SU-DHL-6 (cell line): ENCODE data around the gene KMT5C.

ENCODE experiments used
- H2AFZ ChIP-seq: fragments of 200-600 bp; sonication (generic); 2 replicates; pipeline ENCODE4 v1.6.1; 2014; ENCODE audit warnings: low read depth, mild to moderate bottlenecking, moderate library complexity, mixed read lengths, antibody characterized with exemption, low read length; ENCODE audit not compliant: severe bottlenecking
- H3F3A ChIP-seq: fragments of 200-600 bp; shearing (Covaris generic); 2 replicates; pipeline ENCODE4 v1.6.0; 2016; ENCODE audit warnings: antibody characterized with exemption, mild to moderate bottlenecking; ENCODE audit not compliant: insufficient read depth
- H3K27ac ChIP-seq: fragments of 200-600 bp; sonication (generic); 2 replicates; pipeline ENCODE4 v1.5.1; 2016; ENCODE audit warnings: low read depth, mild to moderate bottlenecking, low read length, moderate library complexity, mixed read lengths
- H3K27me3 ChIP-seq: fragments of 200-600 bp; sonication (generic), shearing (Covaris generic); 2 replicates; pipeline ENCODE4 v1.6.0; 2014; ENCODE audit warnings: mild to moderate bottlenecking, low read length
- H3K36me3 ChIP-seq: fragments of 200-600 bp; sonication (generic); 2 replicates; pipeline ENCODE4 v1.6.1; 2014; ENCODE audit warnings: mild to moderate bottlenecking, low read length, mixed read lengths
- H3K4me2 ChIP-seq: fragments of 300-600, 200-600 bp; shearing (Covaris generic), sonication (generic); 2 replicates; pipeline ENCODE4 v1.6.0; 2014; ENCODE audit warnings: low read length, low read depth, mild to moderate bottlenecking; ENCODE audit not compliant: poor library complexity, severe bottlenecking
- H3K4me3 ChIP-seq: fragments of 200-600 bp; sonication (generic); 2 replicates; pipeline ENCODE4 v1.5.1; 2014; ENCODE audit warnings: antibody characterized with exemption, low read length, mild to moderate bottlenecking, mixed read lengths; ENCODE audit not compliant: insufficient read depth, poor library complexity, severe bottlenecking
- H3K79me2 ChIP-seq: fragments of 200-600 bp; sonication (generic); 2 replicates; pipeline ENCODE4 v1.6.1; 2014; ENCODE audit warnings: mild to moderate bottlenecking, low read length, moderate library complexity; ENCODE audit not compliant: insufficient read depth
- H3K9ac ChIP-seq: fragments of 200-600 bp; sonication (generic); 2 replicates; pipeline ENCODE4 v1.7.0; 2014; ENCODE audit warnings: mild to moderate bottlenecking, low read length
- H3K9me2 ChIP-seq: fragments of 200-600 bp; sonication (generic); replicated peaks from 2 replicates; pipeline ENCODE4 v1.6.1; 2014; ENCODE audit warnings: low read length; ENCODE audit not compliant: insufficient read depth
- H3K9me3 ChIP-seq: fragments of 200-600 bp; sonication (generic); 2 replicates; pipeline ENCODE4 v1.6.1; 2014; ENCODE audit warnings: low read length, mixed read lengths; ENCODE audit not compliant: insufficient read depth
- H4K20me1 ChIP-seq: fragments of 200-600 bp; sonication (generic); 2 replicates; pipeline ENCODE4 v1.6.1; 2014; ENCODE audit warnings: low read depth, mild to moderate bottlenecking, antibody characterized with exemption, low read length, moderate library complexity, mixed read lengths
- EZH2phosphoT487 ChIP-seq: fragments of 200-600 bp; sonication (generic), shearing (Covaris generic); conservative IDR thresholded peaks from 2 replicates; pipeline ENCODE4 v1.6.1; 2018; ENCODE audit warnings: mild to moderate bottlenecking, antibody characterized with exemption, low read length, moderate library complexity, mixed read lengths
- TF ChIP-seq, protein P1 (sequence below): fragments of 200-600 bp; sonication (generic); IDR thresholded peaks from one replicate; pipeline ENCODE4 v1.5.1; 2017; ENCODE audit warnings: antibody characterized with exemption, mild to moderate bottlenecking, low read length, moderate library complexity; ENCODE audit not compliant: insufficient read depth, poor library complexity, severe bottlenecking

Gene KMT5C

DNA sequence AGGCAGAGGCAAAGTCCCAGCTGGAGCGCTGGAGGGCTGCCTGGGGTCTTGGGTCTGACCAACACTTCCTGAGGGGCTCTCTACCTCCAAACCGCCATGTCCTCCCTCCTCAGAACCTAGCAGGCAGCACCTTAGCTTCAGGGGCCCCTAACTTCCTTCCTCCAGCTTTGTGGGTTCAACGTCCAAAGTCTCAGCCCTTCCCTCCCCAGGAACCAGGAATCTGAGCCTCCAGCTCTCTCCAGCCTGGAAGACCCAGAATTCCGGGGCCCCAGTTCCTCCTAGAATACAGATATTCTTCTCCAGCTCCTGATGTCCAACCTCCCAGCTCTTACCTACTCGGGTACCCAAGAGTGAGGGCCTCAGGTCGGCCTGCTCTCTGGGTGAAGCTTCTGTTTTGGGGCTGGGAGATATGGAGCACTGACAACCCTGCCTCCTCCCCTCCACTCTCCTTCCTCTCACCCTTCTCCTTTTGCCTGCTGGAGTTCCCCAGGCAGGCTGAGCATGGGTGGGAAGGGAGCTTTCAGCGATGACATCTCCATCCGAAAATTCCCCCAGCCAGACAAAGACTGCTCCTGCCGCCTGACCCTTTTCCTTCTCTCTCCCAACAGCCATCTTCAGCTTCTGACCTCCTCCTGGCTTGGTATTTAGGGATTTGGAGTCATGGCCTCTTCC lies 18.1 kb upstream of the KMT5C start:
- no peak overlapping the region for H2AFZ ChIP-seq
- H3K27ac ChIP-seq, result no peak overlapping the region
- no peaks in the 10 kb centered on the region for H3K27me3 ChIP-seq
- TF ChIP-seq, protein P1, sequence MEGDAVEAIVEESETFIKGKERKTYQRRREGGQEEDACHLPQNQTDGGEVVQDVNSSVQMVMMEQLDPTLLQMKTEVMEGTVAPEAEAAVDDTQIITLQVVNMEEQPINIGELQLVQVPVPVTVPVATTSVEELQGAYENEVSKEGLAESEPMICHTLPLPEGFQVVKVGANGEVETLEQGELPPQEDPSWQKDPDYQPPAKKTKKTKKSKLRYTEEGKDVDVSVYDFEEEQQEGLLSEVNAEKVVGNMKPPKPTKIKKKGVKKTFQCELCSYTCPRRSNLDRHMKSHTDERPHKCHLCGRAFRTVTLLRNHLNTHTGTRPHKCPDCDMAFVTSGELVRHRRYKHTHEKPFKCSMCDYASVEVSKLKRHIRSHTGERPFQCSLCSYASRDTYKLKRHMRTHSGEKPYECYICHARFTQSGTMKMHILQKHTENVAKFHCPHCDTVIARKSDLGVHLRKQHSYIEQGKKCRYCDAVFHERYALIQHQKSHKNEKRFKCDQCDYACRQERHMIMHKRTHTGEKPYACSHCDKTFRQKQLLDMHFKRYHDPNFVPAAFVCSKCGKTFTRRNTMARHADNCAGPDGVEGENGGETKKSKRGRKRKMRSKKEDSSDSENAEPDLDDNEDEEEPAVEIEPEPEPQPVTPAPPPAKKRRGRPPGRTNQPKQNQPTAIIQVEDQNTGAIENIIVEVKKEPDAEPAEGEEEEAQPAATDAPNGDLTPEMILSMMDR, result no peak
- no peak for TF ChIP-seq EZH2phosphoT487
- H4K20me1 ChIP-seq, result no peaks in the 10 kb centered on the region
- no peaks in the 10 kb centered on the region for H3K36me3 ChIP-seq
- H3K4me3 ChIP-seq, result no peak overlapping the region
- H3K9ac ChIP-seq, result no peak overlapping the region
- no peaks in the 10 kb centered on the region for H3K79me2 ChIP-seq
- H3K9me3 ChIP-seq, result no peaks in the 10 kb centered on the region
- no peaks in the 10 kb centered on the region for H3K9me2 ChIP-seq
- no peaks in the 10 kb centered on the region for H3F3A ChIP-seq
- no peak overlapping the region for H3K4me2 ChIP-seq

DNA sequence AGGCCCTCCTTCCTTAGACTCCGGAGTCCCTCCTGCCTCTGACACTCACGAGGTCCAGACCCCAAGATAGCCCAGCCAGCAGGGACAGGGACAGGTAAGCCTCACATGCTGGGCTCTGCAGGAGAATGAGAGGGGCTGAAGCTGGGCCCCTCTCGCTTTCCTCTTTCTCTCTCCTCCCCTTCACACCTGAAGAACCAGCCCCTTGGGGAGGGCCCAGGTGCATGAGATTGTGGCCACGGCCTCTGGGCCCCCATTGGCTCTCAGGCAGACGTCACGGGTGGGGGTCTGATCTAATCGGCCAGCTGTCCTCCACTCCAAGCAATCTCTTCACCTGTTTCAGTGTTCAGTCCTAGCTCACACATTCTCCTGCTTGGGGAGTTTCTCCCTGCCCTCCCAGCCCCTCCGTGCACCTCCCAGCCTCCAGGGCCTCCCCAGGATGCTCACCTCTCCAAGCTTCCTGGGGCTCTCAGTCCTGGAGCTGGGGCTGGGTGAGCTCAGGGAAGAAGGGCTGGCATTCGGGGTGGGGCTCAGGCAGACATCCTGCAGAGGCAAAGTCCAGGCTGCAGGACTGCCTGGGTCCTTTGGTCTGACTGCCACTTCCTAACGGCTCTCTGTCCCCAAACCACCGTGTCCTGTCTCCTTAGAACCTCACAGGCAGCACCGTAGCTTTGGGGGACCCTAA lies 17.3 kb upstream of the KMT5C start:
- TF ChIP-seq, protein P1, result no peak
- no peak for TF ChIP-seq EZH2phosphoT487
- no peak overlapping the region for H3K4me2 ChIP-seq
- H3F3A ChIP-seq, result no peaks in the 10 kb centered on the region

DNA sequence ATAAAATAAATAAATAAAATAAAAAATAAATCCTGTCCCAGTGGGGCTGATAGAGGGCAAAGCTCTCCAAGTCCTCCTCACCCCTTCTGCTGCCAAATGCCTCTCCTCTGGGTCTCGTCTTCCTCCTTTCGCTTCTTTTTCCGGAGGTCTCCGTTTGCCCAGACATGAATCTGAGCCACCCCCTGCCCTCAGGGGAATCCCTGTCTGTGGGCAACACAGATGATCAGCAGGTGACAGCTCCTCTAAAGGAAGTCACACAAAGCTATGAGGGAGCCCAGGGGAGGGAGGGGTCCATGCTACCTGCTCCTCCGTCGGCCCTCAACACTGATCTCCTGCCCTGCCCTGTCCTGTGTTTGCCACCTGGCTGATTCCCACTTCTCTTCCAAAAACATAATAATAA lies 15.0 kb upstream of the KMT5C start:
- no peaks in the 10 kb centered on the region for H3K79me2 ChIP-seq
- no peak overlapping the region for H3K27ac ChIP-seq
- H3K27me3 ChIP-seq, result no peaks in the 10 kb centered on the region
- TF ChIP-seq, protein P1, result no peak
- no peak for TF ChIP-seq EZH2phosphoT487
- no peaks in the 10 kb centered on the region for H4K20me1 ChIP-seq
- no peak overlapping the region for H3K9ac ChIP-seq
- H3K4me3 ChIP-seq, result no peak overlapping the region
- H3K4me2 ChIP-seq, result no peak overlapping the region
- no peaks in the 10 kb centered on the region for H3K36me3 ChIP-seq
- H3K9me2 ChIP-seq, result no peaks in the 10 kb centered on the region
- H3F3A ChIP-seq, result no peaks in the 10 kb centered on the region
- no peaks in the 10 kb centered on the region for H3K9me3 ChIP-seq
- H2AFZ ChIP-seq, result no peak overlapping the region

More for the DNA sequence above, 17.3 kb upstream of the KMT5C start:
- Histone ChIP-seq H3K9ac (no peak overlapping the region), H3K9me3 (no peaks in the 10 kb centered on the region), H3K4me3 (no peak overlapping the region), H3K79me2 (no peaks in the 10 kb centered on the region), H3K9me2 (no peaks in the 10 kb centered on the region), H3K27me3 (no peaks in the 10 kb centered on the region), H4K20me1 (no peaks in the 10 kb centered on the region), H3K36me3 (no peaks in the 10 kb centered on the region), H2AFZ (no peak overlapping the region), H3K27ac (no peak overlapping the region)
